Measurements from ENCODE around the gene MIER1.
"Not testable (repeated sequence)": the region's sequence is repeated elsewhere in the genome, so short reads cannot be mapped to it uniquely, and the experiment has no call there.

MIER1 gene

DNA sequence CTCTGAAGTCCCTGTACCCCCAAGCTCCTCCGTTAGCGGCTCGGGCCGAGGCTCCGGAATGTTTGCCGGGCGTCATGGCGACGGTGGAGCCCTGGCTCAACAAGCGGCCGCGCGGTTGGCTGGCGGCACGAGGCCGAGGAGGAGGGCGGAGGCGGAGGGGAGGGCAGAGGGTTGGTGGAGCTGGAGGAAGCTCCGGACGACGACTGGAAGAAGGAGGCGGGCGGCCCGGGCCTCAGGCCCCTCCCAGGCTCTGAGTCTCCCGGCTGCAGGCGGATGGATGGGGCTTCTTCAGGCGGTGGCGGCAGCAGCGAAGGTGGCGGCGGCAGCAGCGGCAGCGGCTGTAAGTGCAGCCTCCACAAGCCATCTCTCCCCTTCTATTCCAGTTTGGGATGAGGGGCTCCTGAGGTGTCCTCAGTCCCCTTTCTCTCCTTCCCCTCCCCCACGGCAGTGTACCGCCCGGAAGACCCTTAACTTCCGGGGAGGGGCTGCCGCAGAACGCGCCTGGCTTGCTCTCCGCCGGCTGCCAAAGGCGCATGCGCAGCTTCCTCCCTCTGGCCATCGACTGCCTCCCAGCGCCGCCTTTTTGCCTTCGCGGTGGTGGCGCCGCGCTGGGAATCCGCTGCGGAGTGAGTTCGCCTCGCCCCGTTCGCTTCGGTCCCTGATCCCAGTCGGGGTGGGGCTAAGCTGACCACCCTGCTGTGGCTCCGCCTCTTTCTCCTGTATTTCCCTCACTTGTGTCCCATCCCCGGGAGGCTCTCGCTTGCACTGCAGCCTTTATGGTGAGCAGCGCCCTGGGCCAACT is at the start of gene MIER1, which contains the start of gene DNAI4:
Gene MIER1 (plus strand): TSS at position 235 of the 802 bp plus-strand sequence. CDS start 39 bp downstream, at position 274.
Gene DNAI4 (minus strand): TSS at position 101 of the 802 bp plus-strand sequence. CDS start 25 bp downstream, at position 76.
- peak; percentile 92 to 97 for DNase-seq (ENCODE audit: low read depth in 2 of 2)

DNA sequence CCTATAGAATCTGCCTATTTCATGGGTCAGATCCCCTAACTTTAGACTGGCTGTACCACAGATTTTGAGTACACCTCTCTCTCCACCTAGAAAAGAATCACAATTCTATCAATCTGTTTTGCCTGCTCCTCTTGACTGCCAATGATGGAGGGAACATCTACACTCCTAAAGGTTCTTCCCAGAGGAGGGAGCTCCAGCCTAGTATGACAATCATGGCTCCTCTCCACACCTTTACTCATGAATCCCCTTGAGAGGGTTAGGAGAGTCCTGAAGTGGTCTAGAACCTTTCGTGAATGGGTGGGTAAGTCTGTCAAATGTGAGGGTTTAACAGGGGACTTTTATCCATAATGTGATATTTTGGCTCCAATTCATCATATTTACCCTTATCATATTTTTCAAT is 48.1 kb upstream of the MIER1 start:
- DNase-seq (ENCODE audit: low read depth in 2 of 2) = no peak

DNA sequence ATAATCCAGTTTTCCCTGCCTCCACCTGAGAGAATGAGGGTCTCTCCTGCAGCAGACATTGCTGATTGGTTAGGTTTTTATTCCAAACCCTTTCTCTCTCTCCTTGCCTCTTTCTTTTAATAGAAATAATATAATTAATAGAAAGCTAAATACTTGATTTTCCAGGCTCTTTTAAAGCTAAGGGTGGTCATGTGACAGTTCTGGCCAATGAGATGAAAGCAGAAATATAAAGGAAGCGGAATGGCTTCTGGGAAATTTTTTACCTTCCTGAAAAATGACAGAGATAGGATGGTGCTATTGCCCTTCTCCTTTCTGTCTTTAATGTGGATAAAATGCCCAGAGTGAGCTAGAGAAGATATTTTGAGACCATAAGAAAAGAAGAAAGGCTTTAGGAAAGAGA is 35.8 kb upstream of the MIER1 start:
- DNase-seq (ENCODE audit: low read depth in 2 of 2) = no peak

DNA sequence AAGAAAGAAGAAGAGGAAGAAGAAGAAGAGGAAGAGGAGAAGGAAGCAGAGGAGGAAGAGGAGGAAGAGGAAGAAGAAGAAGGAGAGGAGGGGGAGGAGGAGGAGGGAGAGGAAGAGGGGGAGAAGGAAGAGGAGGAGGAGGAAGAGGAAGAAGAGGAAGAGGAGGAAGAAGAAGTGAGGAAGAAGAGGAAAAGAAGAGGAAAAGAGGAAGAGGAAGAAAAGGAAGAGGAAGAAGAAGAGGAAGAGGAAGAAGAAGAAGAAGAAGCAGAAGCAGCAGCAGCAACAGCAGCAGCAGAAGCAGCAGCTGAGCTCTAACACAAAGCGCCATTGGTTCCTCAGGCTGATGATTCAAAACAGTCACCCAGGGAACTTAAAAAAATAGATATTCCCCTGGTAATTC is 34.2 kb upstream of the MIER1 start:
- DNase-seq (ENCODE audit: low read depth in 2 of 2) = no peak

DNA sequence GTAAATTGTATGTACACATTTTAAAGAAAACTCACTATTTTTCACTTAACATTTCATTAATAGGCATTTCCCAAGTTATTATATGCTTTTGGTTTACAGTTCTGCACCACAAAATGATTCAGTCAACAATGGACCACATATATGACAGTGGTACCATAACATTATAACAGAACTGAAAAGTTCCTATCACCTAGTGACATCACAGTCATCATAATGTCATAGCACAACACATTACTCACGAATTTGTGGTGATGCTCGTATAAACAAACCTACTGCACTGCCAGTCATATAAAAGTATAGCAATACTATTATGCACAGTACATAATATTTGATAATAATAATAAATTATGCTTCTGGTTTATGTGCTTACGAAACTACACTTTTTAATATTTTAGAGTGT is 31.1 kb upstream of the MIER1 start:
- DNase-seq (ENCODE audit: low read depth in 2 of 2) = no peak

DNA sequence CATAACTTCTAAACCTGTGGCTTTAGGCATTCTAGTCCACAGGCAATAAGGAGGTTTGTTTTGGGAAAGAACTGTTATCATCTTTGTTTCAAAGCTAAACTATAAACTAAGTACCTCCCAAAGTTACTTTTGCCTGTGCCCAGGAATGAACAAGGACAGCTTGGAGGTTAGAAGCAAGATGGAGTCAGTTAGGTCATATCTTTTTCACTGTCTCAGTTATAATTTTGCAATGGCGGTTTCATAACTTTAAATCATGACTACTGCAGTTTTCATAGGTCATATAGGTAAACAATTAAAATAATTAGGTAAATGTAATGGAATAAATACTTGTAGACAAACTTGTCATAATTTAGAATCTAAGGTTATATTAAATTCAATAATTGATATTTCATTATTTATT is 9.6 kb upstream of the MIER1 start:
- not testable (repeated sequence) for DNase-seq (ENCODE audit: low read depth in 2 of 2)

DNA sequence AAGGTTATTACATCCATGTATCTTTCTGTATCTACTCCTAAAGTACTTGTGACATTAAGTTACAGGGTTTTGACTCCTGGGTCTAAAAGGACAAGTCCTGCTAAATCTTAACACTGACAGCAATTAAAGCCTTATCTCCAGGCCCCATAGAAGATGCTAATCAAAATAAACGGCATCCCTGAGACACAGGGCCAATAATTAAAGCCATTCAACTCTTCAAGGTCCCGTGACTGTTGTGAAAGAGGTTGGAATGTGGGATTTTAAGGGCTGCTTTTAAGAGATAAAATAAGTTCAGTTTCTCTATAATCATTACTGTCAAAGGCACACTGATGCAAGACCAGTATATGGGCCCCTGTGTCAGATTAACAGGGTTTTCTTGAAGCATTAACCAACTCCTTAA is 8.5 kb upstream of the MIER1 start:
- DNase-seq (ENCODE audit: low read depth in 2 of 2) = no peak

DNA sequence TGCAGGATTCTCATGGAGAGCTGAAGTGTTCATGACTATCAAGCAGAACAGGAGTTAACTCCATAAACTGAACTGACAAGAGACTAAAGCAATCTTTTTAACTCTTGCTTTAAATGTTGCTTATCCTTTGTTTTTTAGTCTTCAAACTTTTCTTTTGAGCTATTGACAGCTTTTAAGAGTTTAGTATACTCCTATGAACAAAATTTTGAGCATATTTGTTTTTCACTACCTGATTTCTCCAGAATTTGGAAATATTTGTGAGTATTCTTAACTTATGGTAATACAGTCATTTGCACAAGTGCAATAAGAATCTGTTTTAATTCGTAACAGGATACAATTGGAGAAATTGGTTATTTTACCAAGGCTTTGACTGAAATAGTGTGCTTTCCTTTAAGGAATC is 7.3 kb upstream of the MIER1 start:
- no peak for DNase-seq (ENCODE audit: low read depth in 2 of 2)

DNA sequence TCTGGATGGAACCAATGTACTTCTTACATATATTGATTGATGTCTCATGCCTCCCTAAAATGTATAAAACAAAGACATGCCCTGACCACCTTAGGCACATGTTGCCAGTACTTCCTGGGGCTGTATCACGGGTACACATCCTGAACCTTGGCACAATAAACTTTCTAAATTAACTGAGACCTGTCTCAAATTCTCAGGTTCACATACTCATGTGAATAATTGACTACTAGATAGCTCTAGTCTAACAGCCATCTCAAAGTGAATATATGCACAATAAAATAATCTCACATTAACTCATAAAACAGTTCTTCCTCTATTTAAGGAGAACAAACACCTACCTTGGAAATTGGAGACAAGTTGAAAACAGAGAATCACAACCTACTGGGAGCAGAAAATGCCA is 5.7 kb upstream of the MIER1 start:
- no peak for DNase-seq (ENCODE audit: low read depth in 2 of 2)

DNA sequence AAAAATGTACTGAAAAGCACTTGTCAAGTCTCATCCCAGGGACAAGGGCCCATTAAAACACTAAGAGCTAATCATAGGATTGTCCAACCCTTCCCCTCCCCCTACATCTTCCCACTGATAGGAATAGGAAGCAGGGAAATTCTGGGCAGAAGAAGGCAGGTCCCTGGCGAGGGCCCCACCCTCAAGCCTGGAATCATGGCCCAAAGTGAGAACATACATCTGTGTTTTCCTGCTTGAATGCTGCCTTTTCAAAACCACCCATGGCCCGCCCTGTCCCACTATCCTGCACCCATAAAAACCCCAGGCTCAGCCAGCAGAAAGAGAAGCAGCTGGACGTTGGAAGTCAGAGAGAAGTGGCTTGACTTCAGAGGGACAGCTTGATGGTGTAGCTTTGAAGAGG is 5.0 kb upstream of the MIER1 start:
- no peak for DNase-seq (ENCODE audit: low read depth in 2 of 2)

DNA sequence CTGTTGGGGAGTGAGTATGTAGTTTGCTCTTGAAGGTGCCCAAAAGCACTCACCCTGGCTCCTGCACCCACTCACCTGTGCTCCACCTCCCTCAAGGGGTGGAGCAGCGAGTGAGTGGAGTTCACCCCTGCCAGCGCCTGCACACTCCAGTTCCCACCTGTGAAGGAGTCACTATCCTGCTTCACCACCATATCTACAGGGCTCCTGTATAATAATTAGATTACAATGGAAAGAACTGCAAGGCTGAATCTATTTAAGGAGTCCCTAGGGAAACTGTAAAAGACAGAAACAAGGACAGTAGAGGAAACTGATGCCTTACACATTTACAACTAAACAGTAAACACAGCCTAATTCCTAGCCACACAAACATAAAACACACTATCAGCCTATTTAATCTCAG is 4.2 kb upstream of the MIER1 start:
- no peak for DNase-seq (ENCODE audit: low read depth in 2 of 2)

DNA sequence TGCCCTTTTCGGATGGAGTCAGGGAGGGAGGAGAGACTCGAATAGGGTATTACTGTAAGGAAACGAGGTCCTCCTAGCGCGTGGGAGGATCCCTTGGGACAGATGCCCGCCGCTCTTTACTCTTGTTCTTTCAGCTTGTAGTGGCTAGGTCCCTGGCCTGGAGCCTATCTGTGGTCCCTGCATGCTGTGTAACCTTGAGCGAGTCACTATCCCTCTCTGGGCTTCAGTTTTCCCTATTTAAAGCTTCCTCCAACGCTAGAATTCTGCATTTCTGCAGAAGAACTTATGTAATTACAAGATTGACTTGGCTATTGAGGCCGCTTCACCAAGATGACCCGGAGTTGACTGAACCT is 744 bp downstream of the MIER1 start:
- DNase-seq (ENCODE audit: low read depth in 2 of 2) = no peak

DNA sequence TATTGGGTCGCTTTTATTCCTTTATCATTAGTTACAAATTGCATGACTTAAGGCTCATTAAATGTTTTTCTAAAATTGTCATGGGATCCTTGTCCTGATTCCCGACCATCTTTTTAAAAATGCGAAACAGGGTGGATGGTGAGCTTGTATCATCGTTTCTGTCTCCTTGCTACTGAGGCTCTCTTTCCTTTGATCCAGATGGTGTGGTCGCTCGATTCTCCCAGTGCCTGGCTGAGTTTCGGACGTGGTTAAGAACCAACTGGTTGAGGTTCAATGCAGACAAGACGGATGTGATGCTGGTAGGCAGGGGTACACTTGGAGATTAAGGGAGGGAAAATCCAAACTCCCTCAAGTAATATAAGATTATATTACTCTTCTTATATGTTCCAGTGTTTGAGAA is 1.2 kb downstream of the MIER1 start:
- no peak for DNase-seq (ENCODE audit: low read depth in 2 of 2)

DNA sequence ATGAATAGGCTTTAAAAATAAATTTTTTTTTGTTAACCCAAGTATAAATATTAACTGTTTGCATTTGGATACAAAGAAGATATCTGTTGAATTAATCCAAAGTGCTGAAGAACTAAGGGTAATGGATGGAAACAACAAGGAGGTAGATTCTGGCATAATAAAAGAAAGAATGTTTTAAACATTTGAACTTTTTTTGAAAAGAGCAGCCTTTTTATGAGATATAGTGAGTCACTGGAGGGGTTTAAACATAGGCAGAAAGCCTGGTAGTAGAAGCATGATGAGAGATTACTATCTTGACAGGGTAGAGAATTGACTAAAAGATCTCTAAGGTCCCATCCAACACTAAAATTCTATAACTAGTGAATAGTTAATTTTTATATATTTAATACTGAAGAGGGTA is 2.7 kb downstream of the MIER1 start:
- no peak for DNase-seq (ENCODE audit: low read depth in 2 of 2)

DNA sequence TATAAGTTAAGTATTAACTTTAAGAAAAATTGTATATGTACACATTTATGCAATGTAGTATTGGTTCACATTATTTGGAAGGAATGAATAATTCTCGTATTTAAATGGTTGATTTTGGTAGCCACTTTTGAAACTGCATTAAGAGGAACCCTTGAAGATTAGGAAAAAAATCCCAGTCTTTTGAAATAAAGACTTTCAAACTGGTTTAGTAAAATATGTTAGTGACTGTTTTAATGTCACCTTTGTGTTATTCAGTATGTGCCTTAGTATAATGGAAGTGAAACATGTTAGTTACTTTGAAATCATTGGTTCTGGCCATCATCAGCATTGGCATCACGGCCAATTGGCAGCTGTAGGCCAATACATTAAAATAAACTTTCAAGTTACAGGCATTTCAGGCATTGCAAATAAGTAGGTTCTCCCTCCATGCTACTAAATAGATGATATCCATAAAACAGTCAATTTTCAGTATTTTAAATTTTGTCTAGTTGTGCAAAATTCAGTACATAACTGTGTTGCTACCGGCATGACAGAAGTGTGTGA is 4.4 kb downstream of the MIER1 start:
- no peak for DNase-seq (ENCODE audit: low read depth in 2 of 2)

DNA sequence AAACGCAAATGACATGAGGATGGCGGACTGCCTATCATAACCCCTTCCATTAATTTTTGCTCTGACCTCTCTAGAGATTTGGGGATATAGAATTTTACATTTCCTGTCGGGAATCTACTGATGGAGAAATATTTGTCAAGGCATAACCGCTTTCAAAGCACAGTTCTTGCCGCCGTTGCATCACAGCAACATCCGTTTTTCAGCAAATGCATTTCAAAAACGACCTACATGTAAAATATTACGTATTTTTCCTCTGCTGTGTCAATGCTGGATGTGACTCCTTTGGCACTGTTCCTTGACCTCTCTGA is 4.9 kb downstream of the MIER1 start:
- no peak for DNase-seq (ENCODE audit: low read depth in 2 of 2)

DNA sequence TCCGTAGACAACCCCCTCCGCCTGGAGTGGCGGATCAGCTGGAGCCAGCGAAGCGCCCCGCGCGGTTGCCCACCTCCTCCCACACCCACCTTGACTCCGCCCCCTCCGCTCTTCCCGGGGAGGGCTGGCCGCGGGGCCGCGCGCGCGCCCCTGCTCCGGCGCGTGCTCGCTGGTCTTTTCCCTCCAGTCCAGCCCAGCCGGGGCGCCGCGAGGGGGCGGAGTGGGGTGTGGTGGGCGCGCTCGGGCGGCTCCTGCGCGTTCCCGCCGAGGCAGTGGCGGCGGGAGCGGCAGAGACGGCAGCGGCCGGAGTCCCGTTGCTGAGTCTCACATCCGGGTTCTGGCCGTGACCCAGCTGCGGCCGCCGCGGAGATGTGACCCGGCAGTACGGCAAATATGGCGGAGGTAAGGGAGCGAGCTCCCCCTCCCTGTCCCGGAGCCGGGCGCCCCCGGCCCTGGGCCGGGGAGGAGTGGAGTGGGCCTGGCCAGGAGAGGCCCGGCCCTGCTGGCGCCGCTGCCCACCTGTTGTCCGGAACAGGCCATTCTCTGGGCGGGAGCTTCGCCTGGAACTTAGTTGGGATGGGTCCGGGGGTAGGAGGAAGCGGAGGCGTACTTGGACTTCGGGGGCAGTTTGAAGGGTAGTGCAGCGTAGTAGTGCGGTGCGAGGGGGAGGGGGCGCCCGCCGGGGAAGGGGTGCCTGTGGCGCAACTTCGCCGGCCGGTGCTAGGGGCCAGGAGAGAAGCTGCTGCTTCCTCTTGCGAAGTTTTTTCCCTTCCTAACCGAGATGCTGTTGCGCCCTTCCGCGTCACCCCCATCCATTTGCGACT is 5.4 kb downstream of the MIER1 start:
- peak; percentile 85 to 94 for DNase-seq (ENCODE audit: low read depth in 2 of 2)

DNA sequence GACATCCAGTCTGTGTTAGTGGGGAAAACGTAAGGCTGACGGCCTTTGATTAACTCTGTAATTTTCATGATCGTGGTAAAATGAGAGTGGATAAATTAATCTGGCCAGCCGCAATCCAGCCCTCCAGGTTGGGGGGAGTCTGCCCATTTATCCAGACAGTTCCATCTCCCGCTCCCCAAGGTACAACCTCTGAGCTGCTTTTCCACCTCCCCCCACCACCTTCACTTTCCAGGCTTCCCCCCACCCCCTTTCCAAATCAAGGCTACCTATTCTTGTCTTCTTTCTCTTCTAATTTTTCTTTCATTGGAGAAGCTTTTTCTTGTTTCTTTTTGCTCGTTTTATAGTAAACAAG is 6.0 kb downstream of the MIER1 start:
- no peak for DNase-seq (ENCODE audit: low read depth in 2 of 2)

DNA sequence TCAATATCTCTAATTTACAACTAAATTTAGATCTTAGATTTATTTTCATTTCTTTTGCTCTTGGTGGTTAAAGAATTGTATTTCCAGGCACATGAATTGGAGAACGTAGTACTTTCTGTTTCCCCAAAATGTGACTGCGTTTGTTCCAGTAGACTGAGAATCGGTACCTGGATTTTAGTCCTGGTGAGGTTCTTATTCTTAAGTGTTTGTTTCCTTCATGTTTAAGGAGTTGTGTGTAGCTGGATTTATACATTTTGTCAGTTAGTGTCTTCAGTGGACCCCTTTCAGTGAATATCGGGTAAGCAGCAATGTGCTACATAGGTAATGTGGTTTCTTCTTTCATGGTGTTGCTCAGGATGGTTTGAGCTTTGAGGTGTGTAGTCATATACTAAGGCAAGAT is 6.8 kb downstream of the MIER1 start:
- no peak for DNase-seq (ENCODE audit: low read depth in 2 of 2)

DNA sequence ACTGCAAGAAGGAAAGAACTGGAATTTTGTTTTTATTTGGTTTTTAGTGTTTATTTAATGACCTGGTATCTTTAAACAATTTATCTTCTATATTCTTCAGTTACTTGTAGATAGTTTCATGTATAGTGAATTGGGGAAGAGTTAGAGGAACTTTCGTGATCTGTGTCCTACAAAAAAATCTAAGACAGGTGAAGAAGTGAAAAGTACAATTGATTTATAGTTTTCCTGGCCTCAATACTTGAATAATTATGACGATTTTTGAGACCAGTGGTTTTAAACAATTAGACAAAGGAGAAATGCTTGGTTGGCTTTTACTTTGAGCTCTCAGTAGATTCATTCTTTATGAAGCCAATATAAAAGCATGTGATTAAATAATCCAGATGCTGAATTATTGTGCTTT is 7.5 kb downstream of the MIER1 start:
- DNase-seq (ENCODE audit: low read depth in 2 of 2) = no peak

DNA sequence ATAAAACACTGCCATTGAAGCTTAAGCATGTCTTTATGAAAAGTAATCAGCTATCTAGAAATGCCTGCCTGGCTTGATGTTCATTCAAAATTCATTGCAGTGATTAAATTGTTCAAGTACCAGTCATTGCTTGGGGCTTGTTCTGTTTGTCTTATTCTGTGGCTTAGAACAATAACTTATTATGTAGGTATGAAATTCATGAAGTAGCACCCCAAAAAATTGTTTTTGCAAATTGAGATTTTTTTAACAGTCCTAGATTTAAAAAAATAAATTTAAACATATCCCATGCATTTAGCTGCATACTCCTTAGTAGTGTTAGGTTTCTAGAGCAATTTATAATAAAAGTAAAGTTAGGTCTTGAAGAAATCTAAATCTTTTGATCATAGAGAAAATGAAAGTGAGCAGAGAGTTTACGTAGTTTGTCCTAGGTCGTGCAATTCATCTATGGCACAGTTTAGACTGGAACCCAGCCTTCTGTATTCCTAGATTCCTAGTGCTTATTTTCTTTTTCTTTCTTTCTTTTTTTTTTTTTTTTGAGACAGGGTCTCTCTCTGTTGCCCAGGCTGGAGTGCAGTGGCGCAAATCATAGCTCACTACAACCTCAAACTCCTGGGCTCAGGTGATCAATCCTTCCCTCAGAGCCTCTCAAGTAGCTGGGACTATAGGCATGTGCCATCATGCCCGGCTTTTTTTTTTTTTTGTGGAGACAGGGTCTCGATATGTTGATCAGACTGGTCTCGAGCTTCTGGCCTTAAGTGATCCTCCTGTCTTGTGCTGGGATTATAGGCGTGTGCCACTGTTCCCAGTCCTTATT is 9.3 kb downstream of the MIER1 start:
- no peak for DNase-seq (ENCODE audit: low read depth in 2 of 2)

DNA sequence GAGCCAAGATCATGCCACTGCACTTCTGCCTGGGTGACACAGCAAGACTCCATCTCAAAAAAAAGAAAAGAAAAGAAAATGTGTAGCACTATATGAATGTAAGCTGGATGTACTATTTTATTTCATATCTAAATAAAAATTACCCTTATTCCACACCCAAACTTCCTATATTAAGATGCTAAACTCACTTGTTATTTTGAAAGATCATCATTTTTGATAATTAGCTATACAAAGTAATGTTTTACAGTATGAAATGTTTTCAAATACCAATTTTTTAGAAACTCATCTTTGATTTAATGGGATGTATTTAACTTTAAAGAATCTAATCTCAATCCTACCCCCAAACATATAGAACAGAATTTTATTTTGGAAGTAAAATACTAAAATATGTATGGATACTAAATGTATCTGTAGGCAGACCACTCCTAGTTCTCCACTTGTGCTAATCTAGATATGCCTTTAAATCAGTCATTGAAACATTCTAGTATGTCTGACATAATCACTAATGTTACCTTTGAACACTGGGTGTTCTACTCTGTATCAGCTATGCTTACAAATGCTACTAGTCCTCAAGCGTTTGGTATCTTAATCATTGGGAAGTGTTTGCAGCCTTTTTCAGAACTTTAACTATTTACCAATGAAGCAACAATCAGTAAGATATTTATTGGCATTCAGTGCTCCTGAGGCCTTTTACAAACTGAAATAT is 12.9 kb downstream of the MIER1 start:
- no peak for DNase-seq (ENCODE audit: low read depth in 2 of 2)
